A673 (cell line): ENCODE measurements around the gene CD200R1.

ENCODE experiments used
- EZH2 ChIP-seq: fragments of 200-600 bp; sonication (generic); IDR thresholded peaks from 2 replicates; pipeline ENCODE4 v1.6.1; 2017; ENCODE audit warnings: borderline replicate concordance, low read depth, mild to moderate bottlenecking, mixed read lengths, antibody characterized with exemption, low read length; ENCODE audit not compliant: poor library complexity, severe bottlenecking
- TF ChIP-seq, protein P1 (sequence below): fragments of 300-800, 200-600 bp; sonication (generic); conservative IDR thresholded peaks from 2 replicates; pipeline ENCODE4 v1.5.1; 2017; ENCODE audit warnings: low read depth, mild to moderate bottlenecking, antibody characterized with exemption, low read length, moderate library complexity, mixed read lengths

GRCh38 chr3:112987710-112988334 lies 12.9 kb upstream of the CD200R1 start:
- TF ChIP-seq, protein P1, sequence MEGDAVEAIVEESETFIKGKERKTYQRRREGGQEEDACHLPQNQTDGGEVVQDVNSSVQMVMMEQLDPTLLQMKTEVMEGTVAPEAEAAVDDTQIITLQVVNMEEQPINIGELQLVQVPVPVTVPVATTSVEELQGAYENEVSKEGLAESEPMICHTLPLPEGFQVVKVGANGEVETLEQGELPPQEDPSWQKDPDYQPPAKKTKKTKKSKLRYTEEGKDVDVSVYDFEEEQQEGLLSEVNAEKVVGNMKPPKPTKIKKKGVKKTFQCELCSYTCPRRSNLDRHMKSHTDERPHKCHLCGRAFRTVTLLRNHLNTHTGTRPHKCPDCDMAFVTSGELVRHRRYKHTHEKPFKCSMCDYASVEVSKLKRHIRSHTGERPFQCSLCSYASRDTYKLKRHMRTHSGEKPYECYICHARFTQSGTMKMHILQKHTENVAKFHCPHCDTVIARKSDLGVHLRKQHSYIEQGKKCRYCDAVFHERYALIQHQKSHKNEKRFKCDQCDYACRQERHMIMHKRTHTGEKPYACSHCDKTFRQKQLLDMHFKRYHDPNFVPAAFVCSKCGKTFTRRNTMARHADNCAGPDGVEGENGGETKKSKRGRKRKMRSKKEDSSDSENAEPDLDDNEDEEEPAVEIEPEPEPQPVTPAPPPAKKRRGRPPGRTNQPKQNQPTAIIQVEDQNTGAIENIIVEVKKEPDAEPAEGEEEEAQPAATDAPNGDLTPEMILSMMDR = no peak
- TF ChIP-seq EZH2 = no peak
